ENCODE data around the gene SETX.

SETX gene

DNA sequence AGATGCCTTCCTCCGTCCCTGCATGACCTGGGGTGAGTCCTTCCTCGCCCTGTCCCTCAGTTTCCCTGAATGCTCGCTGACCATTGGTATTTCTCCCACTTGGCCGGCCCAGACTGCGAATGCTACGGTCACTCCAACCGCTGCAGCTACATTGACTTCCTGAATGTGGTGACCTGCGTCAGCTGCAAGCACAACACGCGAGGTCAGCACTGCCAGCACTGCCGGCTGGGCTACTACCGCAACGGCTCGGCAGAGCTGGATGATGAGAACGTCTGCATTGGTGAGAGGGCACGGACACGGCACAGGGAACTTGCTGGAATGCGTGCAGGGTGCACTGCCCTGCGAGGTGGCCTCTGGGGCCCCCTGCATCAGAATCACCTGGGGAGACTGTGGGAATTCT lies 115.8 kb downstream of the SETX start:
- DNase-seq, result no peak

DNA sequence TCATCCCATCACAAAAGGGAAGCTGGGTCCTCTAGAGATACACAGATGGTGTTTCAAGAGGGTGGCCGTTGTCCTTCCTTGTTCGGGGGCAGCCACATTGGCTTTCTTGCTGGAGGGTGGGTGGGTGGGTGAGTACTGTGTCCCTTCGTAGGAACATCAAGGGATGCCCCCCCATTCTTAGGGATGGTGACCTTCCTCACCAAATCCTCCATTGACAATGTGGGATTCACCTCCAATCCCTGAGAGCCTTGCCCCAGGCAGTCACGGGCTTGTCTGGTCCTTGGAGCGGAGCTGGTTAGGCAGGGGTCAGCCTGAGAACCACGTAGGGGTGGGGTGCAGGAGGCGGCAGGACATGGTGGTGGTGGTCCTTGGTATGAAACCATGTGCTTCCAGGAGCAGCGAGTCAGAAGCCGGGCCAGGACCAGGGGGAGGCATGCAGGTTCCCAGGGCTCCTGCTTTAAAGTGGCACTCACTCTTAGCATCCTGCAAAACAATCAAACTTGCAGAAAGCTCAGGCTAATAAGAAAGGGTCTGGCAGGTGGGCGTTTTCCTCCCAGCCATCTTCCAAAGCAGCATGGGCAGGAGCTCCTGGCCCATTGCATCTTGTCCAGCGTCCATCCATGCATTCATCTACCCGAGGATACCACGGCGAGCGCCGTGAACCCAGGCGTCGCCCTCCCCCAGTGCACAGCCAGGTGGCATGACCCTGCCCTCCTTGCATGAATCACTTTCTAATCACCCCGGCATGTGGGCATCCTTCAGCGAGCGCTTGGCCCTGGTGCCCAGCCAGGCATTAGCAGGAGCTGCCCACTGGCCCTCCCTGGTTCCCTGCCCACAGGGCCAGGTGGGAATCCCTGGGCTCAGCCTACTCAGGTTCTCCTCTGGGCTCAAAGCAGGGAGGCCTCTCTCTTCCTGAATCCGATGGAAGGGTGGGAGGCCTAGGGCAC lies 116.5 kb downstream of the SETX start:
- no peak for DNase-seq

DNA sequence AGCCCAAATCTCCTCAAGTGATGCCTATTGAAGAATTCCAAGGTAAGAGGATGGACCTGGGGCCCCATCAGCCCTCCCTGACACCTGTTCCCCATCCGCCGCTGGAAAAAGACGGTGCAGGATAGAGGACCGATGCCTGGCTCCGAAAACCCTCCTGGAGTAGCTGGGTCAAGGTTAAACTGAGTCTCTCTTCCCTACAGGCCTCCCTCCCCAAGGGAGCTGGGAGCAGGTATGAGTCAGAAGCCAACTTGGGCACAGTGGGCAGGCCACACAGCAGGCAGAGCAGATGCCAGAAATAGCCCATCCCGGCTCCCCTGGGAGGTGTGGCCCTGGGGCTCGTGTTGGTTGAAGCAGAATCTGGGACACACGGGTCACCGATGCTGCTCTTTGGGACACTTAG lies 117.3 kb downstream of the SETX start:
- no peak for DNase-seq

- no peak for DNase-seq
These were observed 118.0 kb downstream of the SETX start for GRCh38 chr9:132236662-132237311.

GRCh38 chr9:132235894-132236661 lies 118.7 kb downstream of the SETX start:
- peak; percentile 59 for DNase-seq

GRCh38 chr9:132235125-132235524 lies 119.7 kb downstream of the SETX start:
- no peak for DNase-seq

- DNase-seq, result no peak
These were observed 120.3 kb downstream of the SETX start for GRCh38 chr9:132234535-132234934.

- DNase-seq, result no peak
These were observed 121.6 kb downstream of the SETX start for GRCh38 chr9:132233138-132233537.

DNA sequence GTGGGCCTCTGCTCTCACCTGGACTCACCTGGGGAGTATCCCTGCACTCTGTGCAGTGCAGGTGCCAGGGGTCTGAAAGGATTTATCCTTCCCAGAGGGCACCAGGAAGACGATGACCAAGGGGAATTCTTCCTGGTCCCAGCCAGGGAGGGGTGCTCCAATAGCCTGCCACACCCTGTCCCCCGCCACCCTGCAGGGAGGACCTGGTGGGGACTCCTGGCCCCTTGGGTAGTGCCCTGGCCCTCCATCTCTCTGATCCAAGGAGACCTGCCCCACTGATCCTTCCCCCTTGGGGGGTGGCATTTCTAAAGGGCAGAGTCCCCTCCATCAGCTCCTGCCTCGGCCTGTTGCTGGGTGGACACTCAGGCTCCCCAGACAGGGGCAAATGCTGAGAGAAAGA lies 122.3 kb downstream of the SETX start:
- no peak for DNase-seq

DNA sequence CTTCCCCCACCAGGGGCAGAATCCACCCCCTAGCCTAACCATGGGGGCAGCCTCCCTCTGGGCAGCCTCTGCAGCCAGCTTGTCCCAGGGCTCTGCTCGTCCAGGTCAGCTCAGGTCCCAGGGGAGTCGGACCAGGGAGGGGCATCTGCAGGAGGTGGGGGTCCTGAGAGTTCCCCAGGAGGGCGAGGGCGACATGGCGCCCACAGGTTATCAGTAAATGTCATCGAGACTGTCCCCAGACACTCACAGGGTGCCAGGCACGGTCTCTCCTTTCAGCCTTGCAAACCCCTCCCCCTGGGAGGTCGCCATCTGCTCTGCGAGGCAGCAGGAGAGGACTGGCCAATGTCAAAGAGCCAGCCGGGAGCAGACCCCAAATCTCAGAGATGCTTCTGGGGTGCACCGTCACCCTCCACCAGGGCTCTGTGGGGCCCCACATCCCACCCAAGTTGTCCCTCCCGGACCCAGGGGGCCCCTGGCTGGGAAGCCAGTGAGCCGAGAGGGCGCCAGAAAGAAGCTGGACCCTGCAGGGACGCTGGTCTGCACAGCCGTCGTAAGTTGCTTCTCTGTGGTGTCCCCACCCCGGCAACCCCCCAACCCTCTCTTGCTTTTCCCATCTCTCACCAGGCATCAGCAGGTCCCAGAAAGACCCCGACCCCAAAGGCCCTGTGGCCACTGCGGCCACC lies 123.6 kb downstream of the SETX start:
- no peak for DNase-seq

GRCh38 chr9:132230605-132231004 lies 124.2 kb downstream of the SETX start:
- no peak for DNase-seq

DNA sequence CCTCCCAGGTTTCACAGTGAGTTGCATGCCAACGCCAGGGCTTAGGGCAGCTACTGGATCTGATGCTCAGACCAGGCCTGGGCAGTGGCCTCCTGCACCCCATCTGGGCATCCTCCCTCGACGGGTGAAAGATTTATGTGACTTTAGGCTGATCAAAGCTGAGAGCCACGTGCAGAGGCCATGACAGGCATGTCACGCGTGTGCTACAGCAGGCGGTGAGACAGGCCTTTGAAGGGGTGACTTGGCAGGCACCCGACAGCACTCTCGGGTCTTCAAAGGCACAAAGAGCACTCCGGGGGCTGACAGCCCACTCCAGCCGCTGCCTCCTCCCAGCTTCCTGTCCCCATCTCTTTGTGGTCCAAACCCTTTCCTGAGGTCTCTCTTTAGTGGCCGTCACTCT lies 126.7 kb downstream of the SETX start:
- no peak for DNase-seq

- no peak for DNase-seq
These were observed 128.0 kb downstream of the SETX start for GRCh38 chr9:132226571-132227430.

DNA sequence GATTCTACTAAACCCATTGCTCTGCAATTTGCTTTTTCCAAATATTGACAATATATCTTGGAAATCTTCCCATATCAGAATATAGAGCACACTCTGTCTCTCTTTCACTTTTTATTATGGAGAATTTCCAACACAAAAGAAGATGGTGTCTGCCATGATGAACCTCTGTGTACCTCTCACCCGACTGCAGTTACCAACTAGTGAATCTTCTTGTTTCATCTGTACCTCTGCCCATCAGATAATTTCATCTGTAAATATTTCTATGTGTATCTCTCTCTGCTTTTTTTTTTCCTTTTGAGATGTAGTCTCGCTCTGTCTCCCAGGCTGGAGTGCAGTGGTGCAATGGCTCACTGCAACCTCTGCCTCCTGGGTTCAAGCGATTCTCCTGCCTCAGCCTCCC lies 130.1 kb downstream of the SETX start:
- no peak for DNase-seq

DNA sequence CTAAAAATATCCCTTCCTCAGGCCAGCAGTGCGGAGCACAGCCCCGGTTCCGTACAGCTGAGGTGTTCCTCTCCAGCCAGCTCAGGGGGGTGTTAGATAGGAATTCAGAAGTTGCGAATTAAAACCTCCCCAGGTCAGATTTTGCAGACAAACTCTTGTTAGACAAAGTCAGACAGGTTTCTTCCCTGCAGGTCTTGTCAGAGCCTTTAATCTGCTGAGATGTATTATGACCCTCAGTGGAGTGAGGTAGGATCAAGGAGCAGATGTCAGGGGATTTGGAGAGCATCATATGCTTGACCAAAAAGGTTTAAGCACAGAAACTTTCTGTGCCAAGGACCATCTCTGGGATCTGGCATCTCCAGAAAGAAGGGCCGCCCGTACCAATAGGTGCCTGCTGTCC lies 132.8 kb downstream of the SETX start:
- no peak for DNase-seq

GRCh38 chr9:132218208-132218607 lies 136.6 kb downstream of the SETX start:
- no peak for DNase-seq

- no peak for DNase-seq
These were observed 137.7 kb downstream of the SETX start for GRCh38 chr9:132216861-132217619.

DNA sequence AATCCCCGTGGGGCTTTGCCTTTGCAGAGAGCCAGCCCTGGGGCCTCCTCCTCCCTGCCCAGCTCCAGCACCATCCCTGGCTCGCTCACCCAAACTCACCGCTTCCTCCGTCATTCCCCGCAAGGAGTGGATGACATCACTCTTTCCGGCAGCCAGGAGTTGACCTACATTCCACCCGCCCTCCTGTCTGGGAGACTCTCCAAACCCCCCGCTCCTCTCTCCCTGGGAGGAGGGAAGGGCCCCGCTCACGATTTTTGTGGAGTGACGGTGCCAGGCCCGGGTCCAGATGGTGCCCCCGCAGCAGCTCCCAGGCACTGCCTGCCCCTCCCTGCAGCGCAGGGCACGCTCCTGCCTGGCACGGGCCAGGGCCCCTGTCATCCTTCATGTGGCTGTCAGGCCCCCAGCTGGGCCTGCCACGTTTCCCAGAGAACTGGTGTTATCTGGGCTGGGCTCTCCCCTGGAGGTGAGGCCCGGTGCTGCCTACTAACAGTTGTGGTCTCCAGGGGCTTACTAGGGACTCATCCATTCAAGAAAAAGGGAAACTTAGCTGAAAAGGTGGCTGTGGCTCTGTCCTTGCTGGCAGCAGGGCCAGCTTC lies 140.7 kb downstream of the SETX start:
- DNase-seq, result peak; percentile 95

- DNase-seq, result no peak
These were observed 143.2 kb downstream of the SETX start for GRCh38 chr9:132211570-132211969.
